ENCODE data around the gene ZSWIM6. TPM values are rescaled to one million over a fixed set of nuclear protein-coding genes. Genes with fewer than 3 reads are reported as not detected.
A peak's percentile ranks its signal among the peaks of the same experiment; 100 is the strongest.

The ZSWIM6 gene
- total and polyA plus RNA-seq, 2 of the 4 experiments (the other 2 are of a cell fraction), result 10.8 to 14.1 TPM

GRCh38 chr5:61307611-61308010 is 24.4 kb upstream of the ZSWIM6 start:
- Histone ChIP-seq H2BK15ac (ENCODE audit: low read depth, low read length) (no peak overlapping the region), H4K8ac (ENCODE audit: low read depth in 2 of 2, low read length in 2 of 2) (no peak overlapping the region), H3K79me1 (ENCODE audit: low read depth in 1 of 2, low read length in 2 of 2) (peaks cover 0 to 17% of the 10 kb centered on the region in 2 experiments; a peak in 2 of 4 replicates), H3K23ac (ENCODE audit: low read depth, low read length) (no peak overlapping the region), H3K27me3 (ENCODE audit: control insufficient read depth, insufficient read depth, low read length) (no peaks in the 10 kb centered on the region), H3K56ac (ENCODE audit: extremely low read depth, insufficient read depth, low read length) (no peak overlapping the region), H3K18ac (ENCODE audit: low read depth, low read length) (peak overlapping the region; percentile 20; the same call in 1 of the 2 replicates), H4K91ac (ENCODE audit: insufficient read depth, low read depth, low read length) (no peak overlapping the region), H3K4ac (ENCODE audit: low read depth, low read length) (no peak overlapping the region), H3K9me1 (ENCODE audit: insufficient read depth, low read length) (peaks cover 21% of the 10 kb centered on the region), H3K9ac (ENCODE audit: low read depth, low read length) (no peak overlapping the region), H2BK20ac (ENCODE audit: low read depth, low read length) (no peak overlapping the region), H4K20me1 (ENCODE audit: insufficient read depth, low read length) (no peaks in the 10 kb centered on the region), H3K36me3 (ENCODE audit: control insufficient read depth, insufficient read depth, low read length) (no peaks in the 10 kb centered on the region), H2AK5ac (ENCODE audit: low read depth, low read length) (no peak overlapping the region), H3K9me3 (ENCODE audit: control insufficient read depth, insufficient read depth, low read length) (no peaks in the 10 kb centered on the region), H2AK9ac (replicated peaks; ENCODE audit: low read depth, low read length, poor library complexity) (no peak overlapping the region), H3K4me3 (ENCODE audit: insufficient read depth, low read depth, low read length) (no peak overlapping the region), H4K5ac (ENCODE audit: low read depth, low read length) (no peak overlapping the region), H3K4me1 (ENCODE audit: control insufficient read depth, insufficient read depth, low read length) (peaks cover 31% of the 10 kb centered on the region), H2AFZ (replicated peaks; ENCODE audit: low read length, poor library complexity) (no peak overlapping the region), H3K14ac (replicated peaks; ENCODE audit: low read depth, low read length) (no peak overlapping the region), H3K27ac (ENCODE audit: insufficient read depth, low read length) (no peak overlapping the region), H2BK120ac (ENCODE audit: low read depth, low read length) (no peak overlapping the region), H3K4me2 (ENCODE audit: low read depth, low read length) (no peak overlapping the region), H2BK5ac (ENCODE audit: low read depth, low read length, poor library complexity, severe bottlenecking) (no peak overlapping the region)
- TF ChIP-seq CTCF (conservative IDR thresholded peaks at IDR 0.05; ENCODE audit: low read depth, low read length), result no peak
- TF ChIP-seq RAD21 (IDR thresholded peaks at IDR 0.05; ENCODE audit: low read length), result no peak
- no peak for TF ChIP-seq SMC3 (IDR thresholded peaks at IDR 0.05; ENCODE audit: low read depth, low read length)
- TF ChIP-seq POLR2A (IDR thresholded peaks at IDR 0.05; ENCODE audit: low read depth, low read length), result no peak
- no peak for TF ChIP-seq RFX5 (IDR thresholded peaks at IDR 0.05; ENCODE audit: low read depth, low read length)
- no peak for TF ChIP-seq BHLHE40 (IDR thresholded peaks at IDR 0.05; ENCODE audit: low read depth, low read length)
- TF ChIP-seq MAZ (IDR thresholded peaks at IDR 0.05; ENCODE audit: borderline replicate concordance, low read depth, low read length), result no peak
- no peak for TF ChIP-seq CEBPB (IDR thresholded peaks at IDR 0.05; ENCODE audit: low read depth, low read length)
- no peak for TF ChIP-seq NFE2L2 (IDR thresholded peaks at IDR 0.05; ENCODE audit: low read depth, low read length)
- TF ChIP-seq ELK1 (IDR thresholded peaks at IDR 0.05; ENCODE audit: borderline replicate concordance, low read depth, low read length), result no peak
- TF ChIP-seq CHD1 (IDR thresholded peaks at IDR 0.05; ENCODE audit: low read depth, low read length), result no peak
- TF ChIP-seq RCOR1 (IDR thresholded peaks at IDR 0.05; ENCODE audit: insufficient replicate concordance, low read length), result no peak
- TF ChIP-seq USF2 (IDR thresholded peaks at IDR 0.05; ENCODE audit: low read depth, low read length), result no peak
- TF ChIP-seq FOS (IDR thresholded peaks at IDR 0.05; ENCODE audit: low read depth, low read length), result no peak
- no peak for TF ChIP-seq MAFK (IDR thresholded peaks at IDR 0.05; ENCODE audit: low read depth, low read length)
- no peak for TF ChIP-seq MXI1 (IDR thresholded peaks at IDR 0.05; ENCODE audit: borderline replicate concordance, low read depth, low read length)
- no CpG with 5 or more reads among the region's 1 CpG for WGBS, 2 experiments (ENCODE audit: extremely low coverage in 2 of 2, insufficient read length in 1 of 2)
- intact Hi-C loops (cut with micrococcal nuclease), result no loop called here
- in situ Hi-C loops (cut with MboI; ENCODE audit: low sequenced_read_pairs), result loop anchor here (25.0 kb wide), 1 partner anchor 620 kb away; no protein-coding TSS in a partner anchor
- dilution Hi-C loops (cut with HindIII; ENCODE audit: low sequenced_read_pairs, unreplicated experiment), result no loop called here
- ChIA-PET POLR2A (ENCODE audit: unreplicated experiment) (no interaction called here), CTCF (no interaction called here)
- ATAC-seq (ENCODE audit: low read depth) (no peak), DNase-seq (no peak)
- no TSS peak for BruUV-seq (replicated peaks)
